ENCODE data around the gene UBAC1. TPM values are rescaled to one million over a fixed set of nuclear protein-coding genes. Genes with fewer than 3 reads are reported as not detected.

The UBAC1 gene
- total RNA-seq, 2 donors from 2014 or later: 54.9 to 66.5 TPM

- TF ChIP-seq, protein P1, sequence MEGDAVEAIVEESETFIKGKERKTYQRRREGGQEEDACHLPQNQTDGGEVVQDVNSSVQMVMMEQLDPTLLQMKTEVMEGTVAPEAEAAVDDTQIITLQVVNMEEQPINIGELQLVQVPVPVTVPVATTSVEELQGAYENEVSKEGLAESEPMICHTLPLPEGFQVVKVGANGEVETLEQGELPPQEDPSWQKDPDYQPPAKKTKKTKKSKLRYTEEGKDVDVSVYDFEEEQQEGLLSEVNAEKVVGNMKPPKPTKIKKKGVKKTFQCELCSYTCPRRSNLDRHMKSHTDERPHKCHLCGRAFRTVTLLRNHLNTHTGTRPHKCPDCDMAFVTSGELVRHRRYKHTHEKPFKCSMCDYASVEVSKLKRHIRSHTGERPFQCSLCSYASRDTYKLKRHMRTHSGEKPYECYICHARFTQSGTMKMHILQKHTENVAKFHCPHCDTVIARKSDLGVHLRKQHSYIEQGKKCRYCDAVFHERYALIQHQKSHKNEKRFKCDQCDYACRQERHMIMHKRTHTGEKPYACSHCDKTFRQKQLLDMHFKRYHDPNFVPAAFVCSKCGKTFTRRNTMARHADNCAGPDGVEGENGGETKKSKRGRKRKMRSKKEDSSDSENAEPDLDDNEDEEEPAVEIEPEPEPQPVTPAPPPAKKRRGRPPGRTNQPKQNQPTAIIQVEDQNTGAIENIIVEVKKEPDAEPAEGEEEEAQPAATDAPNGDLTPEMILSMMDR (IDR thresholded peaks at IDR 0.05): no peak
- Histone ChIP-seq H3K27ac (no peak overlapping the region), H3K27me3 (no peaks in the 10 kb centered on the region), H3K4me1 (no peaks in the 10 kb centered on the region), H3K36me3 (peaks cover 7% of the 10 kb centered on the region), H3K4me3 (no peak overlapping the region), H3K9ac (ENCODE audit: low read depth in 2 of 2, low read length in 2 of 2) (no peak overlapping the region), H3K9me3 (no peaks in the 10 kb centered on the region)
- no peak for DNase-seq
- intact Hi-C loops (cut with DNase I): no loop called here
These were observed 19.7 kb downstream of the UBAC1 start for GRCh38 chr9:135941288-135941995.

DNA sequence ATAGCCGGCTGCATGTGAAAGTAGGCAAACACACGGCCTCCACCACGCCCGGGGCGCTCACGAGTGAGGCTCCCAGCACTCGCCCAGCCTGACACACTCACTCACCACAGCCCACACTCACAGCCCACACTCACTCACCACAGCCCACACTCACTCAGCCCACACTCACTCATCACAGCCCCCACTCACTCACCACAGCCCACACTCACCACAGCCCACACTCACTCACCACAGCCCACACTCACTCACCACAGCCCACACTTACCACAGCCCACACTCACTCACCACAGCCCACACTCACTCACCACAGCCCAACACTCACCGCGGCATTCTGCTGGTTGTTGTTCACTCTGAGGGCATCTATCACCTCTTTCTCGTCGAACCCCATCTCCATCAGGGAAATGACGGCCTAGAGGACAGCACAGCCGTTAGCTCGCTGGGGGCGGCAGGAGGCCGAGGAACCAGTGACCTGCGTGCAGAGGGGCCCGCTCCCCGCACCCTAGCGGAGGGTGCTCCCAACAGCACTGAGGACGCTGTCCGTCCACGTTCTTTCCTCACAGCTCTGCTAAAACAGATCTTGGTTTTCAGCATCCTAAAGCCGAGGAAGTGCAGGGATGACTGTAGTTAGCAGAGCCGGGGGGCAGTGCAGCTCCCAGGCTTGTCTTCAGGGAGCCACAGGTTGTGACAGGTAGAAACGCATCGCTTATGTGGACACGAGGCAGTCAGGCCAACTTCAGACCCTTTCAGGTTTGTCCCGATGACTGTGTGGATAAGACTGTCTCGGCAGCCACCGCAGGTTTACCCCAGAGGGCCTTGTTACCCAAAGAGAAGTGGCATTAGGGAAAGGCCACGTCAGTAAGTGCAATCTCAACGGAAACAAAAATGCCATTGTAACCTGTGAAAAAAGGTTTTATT is 21.6 kb downstream of the UBAC1 start:
- no peak overlapping the region for H3K9ac ChIP-seq (ENCODE audit: low read depth in 2 of 2, low read length in 2 of 2)
- no peak overlapping the region for H3K27ac ChIP-seq
- intact Hi-C loops (cut with DNase I): no loop called here
- H3K36me3 ChIP-seq: peaks cover 7% of the 10 kb centered on the region
- H3K4me1 ChIP-seq: no peaks in the 10 kb centered on the region
- H3K27me3 ChIP-seq: no peaks in the 10 kb centered on the region
- H3K4me3 ChIP-seq: no peak overlapping the region
- no peaks in the 10 kb centered on the region for H3K9me3 ChIP-seq
- TF ChIP-seq, protein P1 (IDR thresholded peaks at IDR 0.05): no peak
- no peak for DNase-seq

- no peak overlapping the region for H3K4me3 ChIP-seq
- no peak overlapping the region for H3K9ac ChIP-seq (ENCODE audit: low read depth in 2 of 2, low read length in 2 of 2)
- H3K36me3 ChIP-seq: peaks cover 11% of the 10 kb centered on the region
- H3K27ac ChIP-seq: no peak overlapping the region
- H3K4me1 ChIP-seq: no peaks in the 10 kb centered on the region
- DNase-seq: no peak
- H3K9me3 ChIP-seq: no peaks in the 10 kb centered on the region
- TF ChIP-seq, protein P1 (IDR thresholded peaks at IDR 0.05): no peak
- H3K27me3 ChIP-seq: no peaks in the 10 kb centered on the region
- intact Hi-C loops (cut with DNase I): no loop called here
These were observed 23.4 kb downstream of the UBAC1 start for GRCh38 chr9:135937521-135938489.

DNA sequence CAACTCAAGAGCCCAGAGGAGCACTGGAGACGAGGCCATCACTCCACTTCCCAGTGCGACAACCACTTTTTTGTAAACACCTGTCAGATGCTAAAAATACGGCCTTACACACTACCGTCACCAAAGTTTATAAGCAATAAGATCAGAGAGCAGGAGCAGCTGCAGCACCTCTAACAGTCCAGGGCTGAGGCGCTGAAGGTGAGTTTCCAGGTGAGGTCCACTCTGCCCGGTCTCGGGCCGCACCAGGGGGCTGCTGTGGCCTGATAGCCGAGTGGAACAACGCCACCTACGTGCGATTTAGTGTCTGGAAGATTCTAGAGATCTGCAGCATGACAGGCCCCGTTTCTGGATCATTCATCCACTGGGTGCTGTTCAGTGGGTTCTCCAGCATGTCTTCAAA is 28.1 kb downstream of the UBAC1 start:
- intact Hi-C loops (cut with DNase I): no loop called here
- TF ChIP-seq, protein P1 (IDR thresholded peaks at IDR 0.05): no peak
- Histone ChIP-seq H3K36me3 (peaks cover 6% of the 10 kb centered on the region), H3K4me3 (no peak overlapping the region), H3K4me1 (no peaks in the 10 kb centered on the region), H3K27ac (no peak overlapping the region), H3K9ac (ENCODE audit: low read depth in 2 of 2, low read length in 2 of 2) (no peak overlapping the region), H3K9me3 (no peaks in the 10 kb centered on the region), H3K27me3 (no peaks in the 10 kb centered on the region)
- DNase-seq: no peak

- Histone ChIP-seq H3K4me3 (no peak overlapping the region), H3K27ac (no peak overlapping the region), H3K27me3 (no peaks in the 10 kb centered on the region), H3K9ac (ENCODE audit: low read depth in 2 of 2, low read length in 2 of 2) (no peak overlapping the region), H3K9me3 (no peaks in the 10 kb centered on the region), H3K36me3 (peaks cover 5% of the 10 kb centered on the region), H3K4me1 (no peaks in the 10 kb centered on the region)
- TF ChIP-seq, protein P1 (IDR thresholded peaks at IDR 0.05): no peak
- DNase-seq: no peak
- intact Hi-C loops (cut with DNase I): no loop called here
These were observed 28.5 kb downstream of the UBAC1 start for GRCh38 chr9:135932656-135933055.

All from colonic mucosa (tissue), 4 donors.